Measurements from ENCODE around the gene HUS1B. TPM values are rescaled to one million over a fixed set of nuclear protein-coding genes. Genes with fewer than 3 reads are reported as not detected.

The HUS1B gene
- total RNA-seq, 1 experiment from 2014 or later = 0.71 TPM

DNA sequence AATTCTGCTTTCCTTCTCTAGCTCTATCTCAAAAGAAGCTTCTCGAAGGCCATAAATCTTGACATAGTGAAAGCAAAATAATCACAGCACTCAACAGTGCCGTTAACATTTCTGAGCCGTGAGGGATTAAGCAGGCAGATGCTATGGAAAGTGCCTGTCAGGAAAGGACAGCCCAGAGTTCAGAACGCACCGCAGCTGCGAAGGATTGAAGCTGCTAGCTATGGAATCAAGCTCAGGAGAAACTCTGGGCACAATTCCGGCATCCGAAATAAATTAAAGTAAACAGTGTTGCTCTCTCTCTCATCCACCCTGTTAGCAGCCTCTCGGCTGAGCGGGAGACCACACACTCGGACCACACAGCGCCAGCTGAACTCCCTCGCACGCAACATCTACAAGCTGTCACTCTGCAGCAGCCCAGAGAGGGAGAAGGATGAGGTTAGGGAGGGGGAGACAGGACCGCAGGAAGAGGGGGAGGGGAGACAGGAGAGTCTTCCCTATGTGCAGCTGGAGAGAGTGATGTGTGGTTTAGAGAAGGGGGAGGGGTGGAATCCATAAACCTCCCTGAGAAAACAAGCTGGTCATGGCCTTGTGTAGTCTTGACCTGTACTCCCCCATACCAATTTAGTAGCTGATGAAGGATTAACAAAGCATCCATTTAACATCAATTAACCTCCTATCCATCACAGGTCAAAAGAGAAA is 27.0 kb upstream of the HUS1B start:
- Mint-ChIP-seq H3K9me3 (ENCODE audit: low read depth, unreplicated experiment) (no peaks in the 10 kb centered on the region), H3K27me3 (ENCODE audit: unreplicated experiment) (no peaks in the 10 kb centered on the region), H3K36me3 (ENCODE audit: insufficient read depth, unreplicated experiment) (no peaks in the 10 kb centered on the region), H3K4me1 (ENCODE audit: low read depth, unreplicated experiment) (peaks cover 14% of the 10 kb centered on the region), H3K4me3 (ENCODE audit: low read depth, unreplicated experiment) (no peak overlapping the region), H3K27ac (ENCODE audit: unreplicated experiment) (no peak overlapping the region)
- CTCF ChIA-PET = interaction anchor here (1.6 kb wide), 1 partner anchor 10 kb away, joined by 5 read pairs; the partner anchor contains the start of gene EXOC2
- TF ChIP-seq, protein P1, sequence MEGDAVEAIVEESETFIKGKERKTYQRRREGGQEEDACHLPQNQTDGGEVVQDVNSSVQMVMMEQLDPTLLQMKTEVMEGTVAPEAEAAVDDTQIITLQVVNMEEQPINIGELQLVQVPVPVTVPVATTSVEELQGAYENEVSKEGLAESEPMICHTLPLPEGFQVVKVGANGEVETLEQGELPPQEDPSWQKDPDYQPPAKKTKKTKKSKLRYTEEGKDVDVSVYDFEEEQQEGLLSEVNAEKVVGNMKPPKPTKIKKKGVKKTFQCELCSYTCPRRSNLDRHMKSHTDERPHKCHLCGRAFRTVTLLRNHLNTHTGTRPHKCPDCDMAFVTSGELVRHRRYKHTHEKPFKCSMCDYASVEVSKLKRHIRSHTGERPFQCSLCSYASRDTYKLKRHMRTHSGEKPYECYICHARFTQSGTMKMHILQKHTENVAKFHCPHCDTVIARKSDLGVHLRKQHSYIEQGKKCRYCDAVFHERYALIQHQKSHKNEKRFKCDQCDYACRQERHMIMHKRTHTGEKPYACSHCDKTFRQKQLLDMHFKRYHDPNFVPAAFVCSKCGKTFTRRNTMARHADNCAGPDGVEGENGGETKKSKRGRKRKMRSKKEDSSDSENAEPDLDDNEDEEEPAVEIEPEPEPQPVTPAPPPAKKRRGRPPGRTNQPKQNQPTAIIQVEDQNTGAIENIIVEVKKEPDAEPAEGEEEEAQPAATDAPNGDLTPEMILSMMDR (IDR thresholded peaks at IDR 0.05; ENCODE audit: unreplicated experiment) = no peak
- DNase-seq = no peak
- intact Hi-C loops (cut with micrococcal nuclease; ENCODE audit: unreplicated experiment) = loop anchor here (1.0 kb wide), 1 partner anchor 8 kb away; no protein-coding TSS in a partner anchor
- no TSS peak for BruUV-seq (replicated peaks)

DNA sequence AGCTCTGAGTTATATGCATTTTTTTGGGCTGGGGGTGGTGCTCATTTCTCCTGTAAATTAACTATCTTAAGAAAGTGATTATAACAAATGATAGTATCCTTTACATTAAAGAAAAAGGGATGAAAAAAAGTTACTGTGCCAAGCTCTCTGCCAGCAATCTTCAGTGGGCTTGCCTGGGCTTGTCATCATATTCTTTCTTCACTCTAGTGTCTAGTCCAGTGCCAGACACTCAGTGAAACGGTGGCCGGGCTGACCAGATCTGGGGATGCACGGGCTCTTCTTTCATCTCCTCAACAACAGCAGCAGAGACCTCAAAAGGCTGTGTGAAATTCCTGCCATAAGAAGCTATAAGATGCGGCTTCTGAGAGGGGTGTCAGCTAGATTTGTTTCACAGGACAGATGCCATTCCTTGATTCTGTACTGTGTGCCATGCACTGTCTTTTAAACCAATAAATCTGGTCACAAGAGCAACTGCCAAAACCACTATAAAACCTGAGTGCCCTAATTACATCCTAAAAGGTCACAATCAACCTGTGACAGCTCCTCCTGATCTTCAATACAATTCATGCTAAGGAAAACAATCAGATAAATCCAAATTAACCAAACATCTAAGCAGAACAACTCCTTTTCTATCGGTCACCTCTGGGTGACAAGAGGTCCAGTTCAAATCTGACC is 23.9 kb upstream of the HUS1B start:
- TF ChIP-seq, protein P1 (IDR thresholded peaks at IDR 0.05; ENCODE audit: unreplicated experiment) = no peak
- no peaks in the 10 kb centered on the region for H3K36me3 Mint-ChIP-seq (ENCODE audit: insufficient read depth, unreplicated experiment)
- H3K27ac Mint-ChIP-seq (ENCODE audit: unreplicated experiment) = no peak overlapping the region
- CTCF ChIA-PET = no interaction called here
- no peaks in the 10 kb centered on the region for H3K9me3 Mint-ChIP-seq (ENCODE audit: low read depth, unreplicated experiment)
- intact Hi-C loops (cut with micrococcal nuclease; ENCODE audit: unreplicated experiment) = no loop called here
- H3K27me3 Mint-ChIP-seq (ENCODE audit: unreplicated experiment) = no peaks in the 10 kb centered on the region
- no peak for DNase-seq
- no TSS peak for BruUV-seq (replicated peaks)
- H3K4me1 Mint-ChIP-seq (ENCODE audit: low read depth, unreplicated experiment) = peaks cover 14% of the 10 kb centered on the region
- H3K4me3 Mint-ChIP-seq (ENCODE audit: low read depth, unreplicated experiment) = no peak overlapping the region

DNA sequence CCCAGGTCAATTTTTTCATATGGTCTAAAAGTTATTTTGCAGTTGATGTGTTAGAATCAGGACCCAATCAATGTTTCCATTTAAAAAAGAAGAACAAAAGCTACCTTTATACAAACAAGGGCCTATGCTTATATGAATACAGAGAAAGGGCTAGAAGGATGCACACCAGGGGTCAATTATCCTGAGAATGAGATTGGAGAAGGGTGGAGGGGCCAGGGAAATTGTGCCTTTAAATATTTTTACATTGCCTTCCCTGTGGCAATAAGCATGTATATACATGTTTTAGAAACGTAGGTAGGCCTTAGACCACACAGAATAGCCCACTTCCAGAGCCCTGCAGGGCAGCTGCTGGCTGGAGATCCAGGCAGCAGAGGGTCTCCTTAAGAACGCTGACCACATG is 23.4 kb upstream of the HUS1B start:
- H3K9me3 Mint-ChIP-seq (ENCODE audit: low read depth, unreplicated experiment) = no peaks in the 10 kb centered on the region
- H3K36me3 Mint-ChIP-seq (ENCODE audit: insufficient read depth, unreplicated experiment) = no peaks in the 10 kb centered on the region
- H3K4me1 Mint-ChIP-seq (ENCODE audit: low read depth, unreplicated experiment) = peaks cover 14% of the 10 kb centered on the region

DNA sequence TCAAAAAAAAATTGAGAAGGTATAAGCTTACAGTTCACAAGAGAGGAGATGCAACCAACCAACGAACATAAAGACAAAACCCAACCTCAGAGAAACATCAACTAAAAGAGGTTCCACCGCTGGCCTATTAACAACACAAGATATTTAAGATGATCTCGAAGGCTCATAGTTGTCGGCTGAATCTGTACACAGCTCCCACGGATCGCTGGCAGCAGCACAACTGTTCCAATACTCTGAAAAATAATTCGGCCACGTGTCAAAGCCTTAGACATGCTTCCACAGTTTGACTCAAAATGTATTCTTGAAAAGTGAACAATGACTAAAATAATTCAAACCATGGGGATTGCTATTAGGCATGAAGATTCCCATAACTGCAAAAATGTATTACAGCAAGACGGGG is 22.4 kb upstream of the HUS1B start:
- BruUV-seq (replicated peaks) = no TSS peak
- intact Hi-C loops (cut with micrococcal nuclease; ENCODE audit: unreplicated experiment) = no loop called here
- Mint-ChIP-seq H3K4me1 (ENCODE audit: low read depth, unreplicated experiment) (peaks cover 14% of the 10 kb centered on the region), H3K27me3 (ENCODE audit: unreplicated experiment) (no peaks in the 10 kb centered on the region), H3K27ac (ENCODE audit: unreplicated experiment) (no peak overlapping the region), H3K36me3 (ENCODE audit: insufficient read depth, unreplicated experiment) (no peaks in the 10 kb centered on the region), H3K4me3 (ENCODE audit: low read depth, unreplicated experiment) (no peak overlapping the region), H3K9me3 (ENCODE audit: low read depth, unreplicated experiment) (no peaks in the 10 kb centered on the region)
- no peak for DNase-seq
- CTCF ChIA-PET = no interaction called here
- TF ChIP-seq, protein P1 (IDR thresholded peaks at IDR 0.05; ENCODE audit: unreplicated experiment) = no peak

More for the DNA sequence above, 23.4 kb upstream of the HUS1B start:
- TF ChIP-seq, protein P1 (IDR thresholded peaks at IDR 0.05; ENCODE audit: unreplicated experiment) = no peak
- no peak overlapping the region for H3K27ac Mint-ChIP-seq (ENCODE audit: unreplicated experiment)
- CTCF ChIA-PET = no interaction called here
- intact Hi-C loops (cut with micrococcal nuclease; ENCODE audit: unreplicated experiment) = no loop called here
- no peaks in the 10 kb centered on the region for H3K27me3 Mint-ChIP-seq (ENCODE audit: unreplicated experiment)
- DNase-seq = no peak
- no TSS peak for BruUV-seq (replicated peaks)
- no peak overlapping the region for H3K4me3 Mint-ChIP-seq (ENCODE audit: low read depth, unreplicated experiment)

All from Calu3 (cell line).